Activated CD8-positive, alpha-beta T cell treated with anti-CD3 and anti-CD28 coated beads for 36 hours (primary cell): ENCODE measurements around the gene MAP4K2. TPM values are rescaled to one million over a fixed set of nuclear protein-coding genes. Genes with fewer than 3 reads are reported as not detected.
"Not testable (repeated sequence)": the region's sequence is repeated elsewhere in the genome, so short reads cannot be mapped to it uniquely, and the experiment has no call there.

Experiments
- ATAC-seq: fragments of 200-7000 bp; cut with Tn5 transposase; one replicate; pipeline ENCODE4 v1.10.0; 2021; ENCODE audit warnings: mild to moderate bottlenecking, moderate library complexity
- CTCF ChIA-PET: fragments of 350-600 bp; sonication (Branson Sonifier 250); formaldehyde crosslinking; loops from one replicate; lab custom pipeline; 2021; ENCODE audit warnings: antibody characterized with exemption; lab: Charles Lee
- POLR2A ChIA-PET: fragments of 350-600 bp; sonication (Branson Sonifier 250); formaldehyde crosslinking; loops from one replicate; lab custom pipeline; 2021; ENCODE audit warnings: antibody characterized with exemption; lab: Charles Lee
- DNase-seq: peaks from one replicate; pipeline ENCODE4 v3.0.0-alpha.2; 2020
- H3K27ac Mint-ChIP-seq: one replicate; pipeline ENCODE4 v1.8.0; 2021; ENCODE audit warnings: mild to moderate bottlenecking, mixed read lengths
- H3K27me3 Mint-ChIP-seq: one replicate; pipeline ENCODE4 v1.8.0; 2021; ENCODE audit warnings: mixed read lengths
- H3K36me3 Mint-ChIP-seq: one replicate; pipeline ENCODE4 v1.8.0; 2021; ENCODE audit warnings: low read depth, mixed read lengths
- H3K4me1 Mint-ChIP-seq: one replicate; pipeline ENCODE4 v1.8.0; 2021; ENCODE audit warnings: low read depth, mixed read lengths
- H3K4me3 Mint-ChIP-seq: one replicate; pipeline ENCODE4 v1.8.0; 2021; ENCODE audit warnings: mild to moderate bottlenecking, moderate library complexity, mixed read lengths
- H3K9me3 Mint-ChIP-seq: one replicate; pipeline ENCODE4 v1.8.0; 2021; ENCODE audit warnings: mixed read lengths
- CTCF ChIP-seq: fragments of 200-600 bp; IDR thresholded peaks from one replicate; pipeline ENCODE4 v1.8.0; 2022; ENCODE audit warnings: antibody characterized with exemption, mild to moderate bottlenecking
- intact Hi-C: fragments of 100-400 bp; cut with micrococcal nuclease; formaldehyde crosslinking; loops from one replicate; pipeline ENCODE4 v1.10.0; 2022
- total RNA-seq, 2 experiments: library from RNA; stranded (reverse); gene quantifications; one replicate each; pipeline ENCODE4 v1.2.3, GENCODE V29; 2021

MAP4K2 gene
- total RNA-seq, 2 experiments from 2014 or later: 56.4 to 58.0 TPM

GRCh38 chr11:64848826-64849597 is 46.0 kb upstream of the MAP4K2 start:
- ChIA-PET POLR2A (interaction anchor here (1.0 to 26.2 kb wide), 8 partner anchors 14 to 166 kb away, joined by 3 to 768 read pairs (median 4); partner anchors contain the start of genes EHD1 and SF1), CTCF (interaction anchor here (1.1 to 28.9 kb wide), 19 partner anchors 7 to 466 kb away, joined by 3 to 1168 read pairs (median 5); partner anchors contain the start of genes CDC42EP2, EHD1, MEN1 and TM7SF2)
- Mint-ChIP-seq H3K36me3 (peaks cover 13% of the 10 kb centered on the region), H3K4me1 (peaks cover 69% of the 10 kb centered on the region), H3K4me3 (no peak overlapping the region), H3K27me3 (no peaks in the 10 kb centered on the region), H3K27ac (peak overlapping the region; percentile 76), H3K9me3 (no peaks in the 10 kb centered on the region)
- no peak for ATAC-seq
- no peak for TF ChIP-seq CTCF
- peak; percentile 49 for DNase-seq
- intact Hi-C loops: loop anchor here (10.0 kb wide), 1 partner anchor 166 kb away; the partner anchor contains the start of gene ARL2

GRCh38 chr11:64848214-64848825 is 45.3 kb upstream of the MAP4K2 start:
- no peak for TF ChIP-seq CTCF
- Mint-ChIP-seq H3K4me3 (no peak overlapping the region), H3K4me1 (peaks cover 67% of the 10 kb centered on the region), H3K27ac (peak overlapping the region; percentile 76), H3K36me3 (peaks cover 6% of the 10 kb centered on the region), H3K9me3 (no peaks in the 10 kb centered on the region), H3K27me3 (no peaks in the 10 kb centered on the region)
- intact Hi-C loops: loop anchor here (10.0 kb wide), 1 partner anchor 166 kb away; the partner anchor contains the start of gene ARL2
- DNase-seq (no peak), ATAC-seq (no peak)
- POLR2A ChIA-PET: interaction anchor here (1.0 to 26.2 kb wide), 7 partner anchors 15 to 269 kb away, joined by 3 to 768 read pairs (median 9); partner anchors contain the start of genes EHD1 and ZNHIT2
- CTCF ChIA-PET: interaction anchor here (0.8 to 28.9 kb wide), 28 partner anchors 8 to 466 kb away, joined by 3 to 1168 read pairs (median 4); partner anchors contain the start of genes BATF2, CDC42EP2, EHD1 and MEN1

GRCh38 chr11:64846998-64847666 is 44.1 kb upstream of the MAP4K2 start:
- peaks cover under 1% of the 10 kb centered on the region for H3K36me3 Mint-ChIP-seq
- peak; percentile 63 for ATAC-seq
- POLR2A ChIA-PET: interaction anchor here (0.9 to 26.2 kb wide), 8 partner anchors 16 to 270 kb away, joined by 3 to 768 read pairs (median 7); partner anchors contain the start of genes EHD1 and ZNHIT2
- H3K27ac Mint-ChIP-seq: peak overlapping the region; percentile 30
- intact Hi-C loops: loop anchor here (2.0 to 10.0 kb wide), 2 partner anchors 48 to 168 kb away; partner anchors contain the start of gene ARL2
- peaks cover 58% of the 10 kb centered on the region for H3K4me1 Mint-ChIP-seq
- CTCF ChIA-PET: interaction anchor here (0.6 to 28.9 kb wide), 22 partner anchors 9 to 265 kb away, joined by 3 to 1168 read pairs (median 4); partner anchors contain the start of genes ARL2, BATF2, EHD1 and MEN1
- no peaks in the 10 kb centered on the region for H3K9me3 Mint-ChIP-seq
- peak; percentile 94 for DNase-seq
- H3K27me3 Mint-ChIP-seq: no peaks in the 10 kb centered on the region
- TF ChIP-seq CTCF: peak; percentile 94
- H3K4me3 Mint-ChIP-seq: no peak overlapping the region

- intact Hi-C loops: loop anchor here (2.0 to 10.0 kb wide), 2 partner anchors 49 to 169 kb away; partner anchors contain the start of gene ARL2
- peaks cover 44% of the 10 kb centered on the region for H3K4me1 Mint-ChIP-seq
- H3K36me3 Mint-ChIP-seq, H3K4me3 Mint-ChIP-seq, H3K27me3 Mint-ChIP-seq, H3K9me3 Mint-ChIP-seq, ATAC-seq, H3K27ac Mint-ChIP-seq, DNase-seq: not testable (repeated sequence)
- ChIA-PET CTCF (interaction anchor here (1.2 to 28.9 kb wide), 4 partner anchors 11 to 41 kb away, joined by 3 to 1168 read pairs (median 168); partner anchors contain the start of gene EHD1), POLR2A (interaction anchor here (0.8 to 26.2 kb wide), 6 partner anchors 18 to 272 kb away, joined by 3 to 768 read pairs (median 8); partner anchors contain the start of genes ARL2, EHD1 and ZNHIT2)
Measured at GRCh38 chr11:64845776-64846129, 42.7 kb upstream of the MAP4K2 start.
